SU-DHL-6 (cell line): Measurements from ENCODE around the gene UTP4.

Experiments used
- CTCF ChIP-seq: fragments of 200-600 bp; sonication (generic); IDR thresholded peaks from one replicate; pipeline ENCODE4 v1.5.1; 2017; ENCODE audit warnings: antibody characterized with exemption, mild to moderate bottlenecking, low read length, moderate library complexity; ENCODE audit not compliant: insufficient read depth, poor library complexity, severe bottlenecking
- EZH2phosphoT487 ChIP-seq: fragments of 200-600 bp; sonication (generic), shearing (Covaris generic); conservative IDR thresholded peaks from 2 replicates; pipeline ENCODE4 v1.6.1; 2018; ENCODE audit warnings: mild to moderate bottlenecking, antibody characterized with exemption, low read length, moderate library complexity, mixed read lengths

- TF ChIP-seq CTCF: no peak
- TF ChIP-seq EZH2phosphoT487: no peak
These were observed 58.1 kb downstream of the UTP4 start for GRCh38 chr16:69190598-69190997.
